IMR-90 (cell line): ENCODE results near the gene SFT2D2. TPM values are rescaled to one million over a fixed set of nuclear protein-coding genes. Genes with fewer than 3 reads are reported as not detected.

ENCODE experiments used
- ATAC-seq: fragments of 200-7000 bp; cut with Tn5 transposase; 2 replicates; pipeline ENCODE4 v1.9.1; 2020; ENCODE audit warnings: low read depth, mild to moderate bottlenecking, moderate library complexity
- BruUV-seq: library from RNA; stranded (reverse); fragments of 400-500 nt; replicated peaks from 2 replicates; lab custom pipeline; 2021; lab: Mats Ljungman, UMichigan
- CTCF ChIA-PET: fragments of 300-600 bp; formaldehyde crosslinking; extraction: SDS; loops from one replicate; lab custom pipeline; 2021; ENCODE audit warnings: antibody characterized with exemption; lab: Yijun Ruan, JAX
- POLR2A ChIA-PET: fragments of 300-600 bp; sonication (Branson Sonifier 250); formaldehyde crosslinking; loops from one replicate; lab custom pipeline; 2022; ENCODE audit warnings: antibody characterized with exemption; ENCODE audit not compliant: unreplicated experiment; lab: Charles Lee
- DNase-seq: peaks from one replicate; pipeline ENCODE4 v3.0.0; 2013
- H2AFZ ChIP-seq: replicated peaks from 2 replicates; pipeline ENCODE3; 2013; ENCODE audit warnings: low read length, mild to moderate bottlenecking; ENCODE audit not compliant: poor library complexity
- H2AK5ac ChIP-seq: 2 replicates; pipeline ENCODE4 v1.6.1; 2013; ENCODE audit warnings: low read depth, low read length, inconsistent platforms
- H2AK9ac ChIP-seq: replicated peaks from 2 replicates; pipeline ENCODE3; 2013; ENCODE audit warnings: mild to moderate bottlenecking, low read depth, low read length, moderate library complexity; ENCODE audit not compliant: poor library complexity
- H2BK120ac ChIP-seq: 2 replicates; pipeline ENCODE4 v1.6.1; 2013; ENCODE audit warnings: low read depth, low read length, inconsistent platforms
- H2BK15ac ChIP-seq: 3 replicates; pipeline ENCODE4 v1.6.1; 2013; ENCODE audit warnings: low read depth, low read length, inconsistent platforms
- H2BK20ac ChIP-seq: 2 replicates; pipeline ENCODE4 v1.6.1; 2013; ENCODE audit warnings: low read depth, mild to moderate bottlenecking, inconsistent platforms, low read length, moderate library complexity
- H2BK5ac ChIP-seq: 2 replicates; pipeline ENCODE4 v1.6.1; 2013; ENCODE audit warnings: mild to moderate bottlenecking, low read depth, low read length, inconsistent platforms; ENCODE audit not compliant: poor library complexity, severe bottlenecking
- H3K14ac ChIP-seq: replicated peaks from 2 replicates; pipeline ENCODE4 v1.6.1; 2013; ENCODE audit warnings: low read depth, low read length, inconsistent platforms
- H3K18ac ChIP-seq: 2 replicates; pipeline ENCODE4 v1.6.1; 2013; ENCODE audit warnings: low read depth, low read length, control low read depth
- H3K23ac ChIP-seq: 2 replicates; pipeline ENCODE4 v1.6.1; 2013; ENCODE audit warnings: low read depth, low read length, inconsistent platforms
- H3K27ac ChIP-seq: 2 replicates; pipeline ENCODE4 v1.5.1; 2013; ENCODE audit warnings: mild to moderate bottlenecking, control low read depth, low read length; ENCODE audit not compliant: insufficient read depth
- H3K27me3 ChIP-seq: 2 replicates; pipeline ENCODE4 v1.6.1; 2013; ENCODE audit warnings: low read length; ENCODE audit not compliant: control insufficient read depth, insufficient read depth
- H3K36me3 ChIP-seq: 2 replicates; pipeline ENCODE4 v1.6.1; 2013; ENCODE audit warnings: low read length, mixed read lengths; ENCODE audit not compliant: control insufficient read depth, insufficient read depth
- H3K4ac ChIP-seq: 2 replicates; pipeline ENCODE4 v1.6.1; 2013; ENCODE audit warnings: low read depth, low read length, inconsistent platforms
- H3K4me1 ChIP-seq: 2 replicates; pipeline ENCODE4 v1.6.1; 2013; ENCODE audit warnings: low read length, mixed read lengths; ENCODE audit not compliant: control insufficient read depth, insufficient read depth
- H3K4me2 ChIP-seq: 2 replicates; pipeline ENCODE4 v1.6.1; 2013; ENCODE audit warnings: low read depth, mild to moderate bottlenecking, control low read depth, low read length, moderate library complexity
- H3K4me3 ChIP-seq: 2 replicates; pipeline ENCODE4 v1.5.1; 2013; ENCODE audit warnings: low read depth, mild to moderate bottlenecking, control low read depth, low read length, moderate library complexity; ENCODE audit not compliant: insufficient read depth
- H3K56ac ChIP-seq: 2 replicates; pipeline ENCODE4 v1.6.1; 2013; ENCODE audit warnings: low read length, inconsistent platforms; ENCODE audit not compliant: insufficient read depth; ENCODE audit errors: extremely low read depth
- H3K79me1 ChIP-seq, 2 experiments: 2 replicates each; pipeline ENCODE4 v1.6.1; 2013; ENCODE audit warnings: low read length in 2 of 2, inconsistent platforms in 1 of 2, low read depth in 1 of 2
- H3K9ac ChIP-seq: 2 replicates; pipeline ENCODE4 v1.6.1; 2013; ENCODE audit warnings: low read depth, low read length, control low read depth
- H3K9me1 ChIP-seq: 2 replicates; pipeline ENCODE4 v1.6.1; 2013; ENCODE audit warnings: low read length, inconsistent platforms; ENCODE audit not compliant: insufficient read depth
- H3K9me3 ChIP-seq: 2 replicates; pipeline ENCODE4 v1.6.1; 2013; ENCODE audit warnings: low read length; ENCODE audit not compliant: control insufficient read depth, insufficient read depth
- H4K20me1 ChIP-seq: 2 replicates; pipeline ENCODE4 v1.6.1; 2013; ENCODE audit warnings: low read length, inconsistent platforms; ENCODE audit not compliant: insufficient read depth
- H4K5ac ChIP-seq: 2 replicates; pipeline ENCODE4 v1.6.1; 2013; ENCODE audit warnings: mild to moderate bottlenecking, low read depth, low read length, control low read depth
- H4K8ac ChIP-seq, 2 experiments: 2 replicates each; pipeline ENCODE4 v1.6.1; 2013; ENCODE audit warnings: low read depth in 2 of 2, low read length in 2 of 2, control low read depth in 1 of 2, inconsistent platforms in 1 of 2
- H4K91ac ChIP-seq: 2 replicates; pipeline ENCODE4 v1.6.1; 2013; ENCODE audit warnings: low read depth, low read length, inconsistent platforms; ENCODE audit not compliant: insufficient read depth
- FOS ChIP-seq: fragments of 150-350 bp; IDR thresholded peaks from 2 replicates; pipeline ENCODE4 v1.6.1; 2016; ENCODE audit warnings: low read depth, low read length
- MAZ ChIP-seq: IDR thresholded peaks from 2 replicates; pipeline ENCODE4 v1.6.1; 2012; ENCODE audit warnings: low read depth, mild to moderate bottlenecking, low read length, improper control_type of control experiment, moderate library complexity, borderline replicate concordance
- POLR2A ChIP-seq: IDR thresholded peaks from 2 replicates; pipeline ENCODE4 v1.6.1; 2012; ENCODE audit warnings: mild to moderate bottlenecking, low read depth, low read length
- WGBS, 2 experiments: methylation state at CpG; one replicate each; pipeline versions ENCODE4 v1.1.5 to v1.1.7; 2013; ENCODE audit warnings: missing lambda C conversion rate in 2 of 2; ENCODE audit not compliant: insufficient read length in 1 of 2; ENCODE audit errors: extremely low coverage in 2 of 2; 5-methylcytosine and 5-hydroxymethylcytosine counted together
- dilution Hi-C: fragments of 300-500 bp; cut with HindIII; formaldehyde crosslinking; loops from one replicate; pipeline ENCODE4 v1.14.3; 2018; ENCODE audit warnings: low sequenced_read_pairs; ENCODE audit not compliant: unreplicated experiment
- in situ Hi-C: fragments of 300-500 bp; cut with MboI; formaldehyde crosslinking; loops from 3 replicates; pipeline ENCODE4 v1.14.3; 2019; ENCODE audit warnings: low sequenced_read_pairs, inconsistent platforms, mixed read lengths
- intact Hi-C: fragments of 100-400 bp; cut with micrococcal nuclease; formaldehyde crosslinking; loops from 2 replicates; pipeline ENCODE4 v1.10.0; 2022
- polyA plus RNA-seq, 3 experiments: library from polyadenylated mRNA; depleted of rRNA; stranded (reverse); fragments of >200 nt; gene quantifications; 2 replicates each; pipeline ENCODE4 v1.2.3, GENCODE V29; 2012; ENCODE audit warnings: low replicate concordance in 1 of 3
- total RNA-seq: library from RNA; depleted of rRNA; stranded (reverse); fragments of >200 nt; gene quantifications from 2 replicates; pipeline ENCODE4 v1.2.3, GENCODE V29; 2012

The SFT2D2 gene
- total and polyA plus RNA-seq, 2 of the 4 experiments (the other 2 are of a cell fraction): 11.1 to 37.6 TPM

- intact Hi-C loops (loop anchor here (5.0 kb wide), 2 partner anchors 92 to 293 kb away; partner anchors contain the start of genes DCAF6 and MPC2), dilution Hi-C loops (no loop called here), in situ Hi-C loops (no loop called here)
- no peak overlapping the region for H2AFZ ChIP-seq
- peak overlapping the region; percentile 20 for H2AK9ac ChIP-seq
- peaks cover 41 to 76% of the 10 kb centered on the region in 2 experiments for H3K79me1 ChIP-seq
- peaks cover 24% of the 10 kb centered on the region for H3K9me1 ChIP-seq
- no peak overlapping the region for H2BK15ac ChIP-seq
- ChIA-PET POLR2A (no interaction called here), CTCF (interaction anchor here (0.6 kb wide), 1 partner anchor 560 kb away, joined by 3 read pairs; no protein-coding TSS in a partner anchor)
- peaks cover 12% of the 10 kb centered on the region; the same call in 1 of the 2 replicates for H4K20me1 ChIP-seq
- H3K4me2 ChIP-seq: no peak overlapping the region
- H2BK5ac ChIP-seq: no peak overlapping the region
- H3K4me3 ChIP-seq: no peak overlapping the region
- H2BK120ac ChIP-seq: no peak overlapping the region
- peaks cover 3% of the 10 kb centered on the region for H3K4me1 ChIP-seq
- no TSS peak for BruUV-seq
- no peak overlapping the region for H2AK5ac ChIP-seq
- H3K27ac ChIP-seq: no peak overlapping the region
- no peak for DNase-seq
- ATAC-seq: no peak
- no peaks in the 10 kb centered on the region for H3K27me3 ChIP-seq
- no peak overlapping the region for H3K23ac ChIP-seq
- TF ChIP-seq FOS: no peak
- TF ChIP-seq MAZ: no peak
- no peak for TF ChIP-seq POLR2A
- H3K56ac ChIP-seq: no peak overlapping the region
- no peak overlapping the region for H3K18ac ChIP-seq
- peaks cover 18% of the 10 kb centered on the region for H3K36me3 ChIP-seq
- no peak overlapping the region for H3K4ac ChIP-seq
- no peak overlapping the region for H4K91ac ChIP-seq
- no peak overlapping the region for H3K9ac ChIP-seq
- WGBS, 2 experiments: no CpG with 5 or more reads among the region's 4 CpGs
- H3K14ac ChIP-seq: no peak overlapping the region
- no peak overlapping the region for H4K8ac ChIP-seq
- no peaks in the 10 kb centered on the region for H3K9me3 ChIP-seq
- no peak overlapping the region for H4K5ac ChIP-seq
- no peak overlapping the region for H2BK20ac ChIP-seq
Observed at GRCh38 chr1:168229893-168230292, 4.1 kb downstream of the SFT2D2 start.
